ENCODE results near the gene DNASE1L1.

Gene DNASE1L1

DNA sequence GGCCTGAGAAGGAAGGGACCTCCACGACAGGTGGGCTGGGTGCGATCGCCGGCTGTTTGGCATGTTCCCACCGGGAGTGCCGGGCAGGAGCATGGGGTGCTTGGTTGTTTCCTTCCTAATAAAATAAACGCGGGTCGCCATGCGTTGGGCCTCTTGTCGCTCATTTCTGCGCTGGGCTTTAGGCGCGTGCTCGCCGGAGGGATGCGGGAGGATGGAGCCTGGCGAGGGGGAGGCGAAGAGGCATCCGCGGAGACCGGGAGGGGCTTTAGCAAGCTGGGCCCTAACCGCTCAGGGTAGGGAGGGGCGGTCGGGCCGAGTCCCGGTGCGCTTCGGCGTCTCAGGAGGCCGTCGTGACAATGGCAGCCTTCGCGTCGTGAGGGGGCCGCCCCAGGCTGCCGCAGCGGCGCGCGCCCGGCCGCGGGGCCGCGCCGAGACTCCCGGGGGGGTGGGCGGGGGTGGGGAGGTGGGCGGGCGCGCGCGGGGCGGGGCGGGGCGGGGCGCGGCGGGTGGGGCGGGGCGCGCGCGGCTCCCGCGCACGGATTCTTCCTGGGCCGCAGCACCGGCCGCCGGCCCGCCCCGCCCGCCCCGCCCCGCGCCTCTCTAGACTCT lies 27.4 kb upstream of the DNASE1L1 start:
- no peak for DNase-seq

DNA sequence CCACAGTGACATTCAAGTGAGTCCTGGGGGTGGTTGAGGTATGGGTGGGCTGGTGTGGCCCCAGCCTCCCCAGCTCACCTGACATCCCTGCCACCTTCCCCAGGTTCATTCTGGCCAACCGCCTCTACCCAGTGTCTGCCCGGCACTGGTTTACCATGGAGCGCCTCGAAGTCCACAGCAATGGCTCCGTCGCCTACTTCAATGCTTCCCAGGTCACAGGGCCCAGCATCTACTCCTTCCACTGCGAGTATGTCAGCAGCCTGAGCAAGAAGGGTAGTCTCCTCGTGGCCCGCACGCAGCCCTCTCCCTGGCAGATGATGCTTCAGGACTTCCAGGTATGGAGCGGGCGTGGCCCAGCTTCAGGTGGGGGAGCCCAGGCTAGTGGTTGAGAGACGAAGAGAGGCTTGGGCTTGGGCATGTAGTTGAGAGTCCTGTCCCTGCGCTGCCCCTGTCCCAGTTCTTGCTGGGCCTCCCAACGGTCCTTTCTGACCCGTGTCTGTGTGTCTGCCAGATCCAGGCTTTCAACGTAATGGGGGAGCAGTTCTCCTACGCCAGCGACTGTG lies 26.2 kb upstream of the DNASE1L1 start:
- no peak for DNase-seq

DNA sequence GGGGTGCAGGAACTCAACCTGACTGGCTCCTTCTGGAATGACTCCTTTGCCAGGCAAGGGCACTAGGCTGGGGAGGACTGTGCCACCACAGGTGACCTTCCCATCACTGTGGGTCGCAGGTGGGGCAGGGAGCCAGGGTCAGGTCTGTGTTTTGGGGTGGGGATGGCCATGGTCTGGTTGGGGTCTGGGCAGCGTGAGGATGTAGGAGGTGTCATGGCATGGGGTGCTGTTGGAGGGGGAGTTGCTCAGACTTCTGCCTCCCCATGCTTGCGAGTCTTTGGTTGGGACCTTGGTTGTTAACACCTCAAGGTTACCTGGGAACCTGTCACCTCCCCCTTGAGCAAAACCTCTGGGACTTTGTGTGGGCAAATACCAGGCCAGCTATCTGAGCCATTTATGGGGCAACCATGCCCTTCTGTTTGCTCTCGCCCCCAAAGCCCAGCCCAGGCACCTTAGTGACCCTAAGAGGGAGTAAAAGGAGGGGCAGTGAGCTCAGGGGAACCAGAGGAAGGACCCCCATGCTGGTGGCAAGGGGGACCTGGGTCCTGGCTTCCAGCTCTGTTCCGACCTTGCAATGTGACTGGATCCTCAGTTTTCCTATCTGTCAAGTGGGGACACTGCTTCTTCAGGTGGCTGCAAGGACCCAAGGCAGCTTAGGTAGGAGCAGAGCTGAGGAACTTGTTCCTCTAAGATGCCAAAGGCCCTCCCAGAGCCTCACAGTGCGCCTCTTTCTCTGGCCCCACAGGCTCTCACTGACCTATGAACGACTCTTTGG lies 25.5 kb upstream of the DNASE1L1 start:
- DNase-seq, result no peak

DNA sequence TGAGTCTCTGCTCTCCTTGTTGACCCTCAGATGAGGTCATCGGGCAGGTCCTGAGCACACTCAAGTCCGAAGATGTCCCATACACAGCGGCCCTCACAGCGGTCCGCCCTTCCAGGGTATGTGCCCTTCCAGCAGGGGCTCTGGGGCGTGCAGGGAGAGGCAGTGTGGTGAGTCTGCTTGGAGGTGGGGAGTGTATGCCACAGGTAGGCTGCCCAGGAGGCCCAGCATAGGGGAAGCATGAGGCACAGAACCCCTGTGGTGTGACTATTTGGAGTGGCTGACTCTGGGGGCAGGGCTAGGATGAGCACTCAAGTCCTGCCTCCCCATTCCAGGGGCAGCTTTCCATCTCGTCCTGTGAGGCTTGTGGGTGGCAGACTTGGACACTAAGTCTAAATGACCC lies 24.6 kb upstream of the DNASE1L1 start:
- no peak for DNase-seq

DNA sequence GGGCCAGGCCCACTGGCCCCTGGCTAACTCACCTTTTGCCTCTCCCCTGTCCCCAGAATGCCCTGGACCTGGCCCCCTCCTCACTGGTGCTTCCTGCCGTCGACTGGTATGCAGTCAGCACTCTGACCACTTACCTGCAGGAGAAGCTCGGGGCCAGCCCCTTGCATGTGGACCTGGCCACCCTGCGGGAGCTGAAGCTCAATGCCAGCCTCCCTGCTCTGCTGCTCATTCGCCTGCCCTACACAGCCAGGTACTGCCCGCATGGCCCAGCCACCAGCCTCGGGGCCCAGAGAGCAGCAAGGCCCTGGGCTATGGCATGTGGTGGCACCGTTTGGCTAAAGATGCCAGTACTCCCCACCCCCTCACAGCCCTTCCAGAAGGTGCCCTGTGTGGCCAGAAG lies 23.2 kb upstream of the DNASE1L1 start:
- no peak for DNase-seq

DNA sequence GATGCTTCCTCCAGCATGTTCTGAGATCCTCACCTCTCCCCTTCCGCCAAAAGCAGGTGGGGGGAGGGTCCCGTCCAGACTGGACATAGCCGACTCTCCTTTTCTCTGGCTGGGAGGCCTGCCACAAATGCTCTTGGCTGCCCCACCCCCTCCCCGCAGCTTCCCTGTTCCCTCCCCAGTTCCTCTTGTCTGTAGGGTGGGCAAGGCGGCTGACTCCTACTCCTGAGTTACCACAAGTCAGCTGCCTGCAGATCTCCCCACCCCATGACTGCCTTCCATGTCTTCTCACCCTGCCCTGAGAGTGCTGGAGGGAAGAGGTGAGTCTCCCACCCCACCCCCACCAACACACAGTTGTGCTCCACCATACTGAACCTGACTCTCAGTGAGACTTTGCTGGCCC lies 22.3 kb upstream of the DNASE1L1 start:
- DNase-seq, result no peak

DNA sequence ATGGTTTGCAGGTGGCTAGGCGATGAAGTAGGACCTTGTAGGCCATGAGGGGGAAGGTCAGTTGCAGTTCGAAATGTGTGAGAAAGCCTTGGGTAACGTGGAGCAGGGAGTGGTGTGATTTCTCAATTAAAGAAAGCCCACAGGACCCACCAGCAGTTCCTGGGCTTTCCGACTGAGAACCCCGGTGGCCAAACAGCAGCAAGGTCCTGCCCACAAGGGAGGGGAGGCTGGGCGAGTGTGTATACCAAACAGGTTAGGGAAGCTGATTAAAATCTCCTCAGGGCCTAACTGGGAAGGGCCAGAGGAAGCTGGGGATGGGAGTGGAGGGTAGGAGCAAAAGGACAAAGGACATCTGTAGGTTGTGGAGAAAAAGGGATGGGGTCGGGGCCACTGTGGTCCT lies 21.9 kb upstream of the DNASE1L1 start:
- DNase-seq, result no peak

DNA sequence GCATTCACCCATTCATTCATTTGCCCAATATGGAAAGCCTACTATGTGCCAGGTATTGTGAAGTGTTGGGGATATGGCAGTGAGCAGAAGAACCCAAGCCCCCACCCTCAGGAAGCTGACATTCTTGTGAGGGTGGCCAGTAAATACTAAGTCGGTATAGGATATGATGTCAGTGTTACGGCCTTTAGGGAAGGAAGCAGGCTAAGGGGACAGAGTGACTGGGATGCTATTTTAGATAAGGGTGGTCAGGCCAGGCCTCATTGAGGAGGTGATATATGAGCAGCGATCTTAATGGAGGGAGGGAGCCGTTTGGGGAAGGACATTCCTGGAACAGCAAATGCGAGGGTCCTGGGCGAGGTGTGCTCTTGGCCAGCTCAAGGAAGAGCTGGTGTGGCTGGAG lies 21.4 kb upstream of the DNASE1L1 start:
- DNase-seq, result no peak

DNA sequence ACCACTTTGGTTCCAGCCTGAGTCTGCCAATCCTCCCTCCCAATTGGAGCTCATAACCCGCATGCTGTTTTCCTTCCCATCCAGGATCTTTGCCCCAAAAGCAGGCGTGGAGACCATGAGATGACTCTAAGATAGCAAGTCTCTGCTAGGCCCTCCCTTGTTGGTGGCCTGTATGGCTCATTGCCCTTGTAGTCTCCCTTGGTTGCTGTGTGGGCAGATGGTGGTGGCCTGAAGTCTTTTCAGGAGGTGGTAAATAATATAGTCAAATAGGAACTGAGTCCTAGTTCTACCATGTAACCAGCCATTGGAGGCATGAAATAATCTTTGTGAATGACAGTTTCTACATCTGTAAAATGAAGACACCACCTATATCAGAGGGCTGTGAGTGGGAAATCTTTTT lies 20.7 kb upstream of the DNASE1L1 start:
- no peak for DNase-seq

DNA sequence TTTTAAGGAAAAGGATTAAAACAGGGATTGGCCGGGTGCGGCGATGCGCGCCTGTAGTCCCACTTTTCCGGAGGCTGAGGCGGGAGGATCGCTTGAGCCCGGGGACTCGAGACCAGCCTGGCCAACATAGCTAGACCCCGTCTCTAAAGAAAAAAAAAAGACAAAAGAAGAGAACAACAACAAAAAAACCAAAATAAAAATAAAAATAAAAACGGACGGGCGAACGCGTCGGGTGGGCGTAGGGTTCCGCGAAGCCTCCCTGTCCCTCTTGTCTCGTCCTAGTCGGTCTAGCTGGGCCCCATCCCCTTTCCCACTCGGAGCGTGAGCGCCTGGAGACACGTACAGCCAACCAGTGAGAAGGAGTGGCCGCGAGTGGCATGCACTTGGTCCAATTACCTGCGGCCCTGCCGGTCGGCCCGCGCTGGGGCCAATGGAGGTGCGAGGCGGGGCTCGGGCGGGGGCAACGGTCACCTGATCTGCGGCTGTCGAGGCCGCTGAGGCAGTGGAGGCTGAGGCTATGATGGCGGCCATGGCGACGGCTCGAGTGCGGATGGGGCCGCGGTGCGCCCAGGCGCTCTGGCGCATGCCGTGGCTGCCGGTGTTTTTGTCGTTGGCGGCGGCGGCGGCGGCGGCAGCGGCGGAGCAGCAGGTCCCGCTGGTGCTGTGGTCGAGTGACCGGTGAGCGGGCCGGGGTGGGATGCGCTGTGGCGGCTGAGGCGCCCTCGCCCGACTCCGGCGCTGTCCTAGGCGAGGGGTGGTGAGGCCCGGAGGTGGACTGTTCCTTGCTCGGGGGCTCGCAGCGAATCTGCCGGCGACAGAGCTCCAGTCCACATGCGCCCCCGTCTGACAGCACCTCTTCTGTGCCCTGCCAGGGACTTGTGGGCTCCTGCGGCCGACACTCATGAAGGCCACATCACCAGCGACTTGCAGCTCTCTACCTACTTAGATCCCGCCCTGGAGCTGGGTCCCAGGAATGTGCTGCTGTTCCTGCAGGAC lies 19.4 kb upstream of the DNASE1L1 start, which contains the start of gene ATP6AP1:
Gene ATP6AP1, plus strand, starts transcription at position 502 of the 996 bp plus-strand sequence. Its CDS starts 16 bp downstream, at position 518.
- no peak for DNase-seq

DNA sequence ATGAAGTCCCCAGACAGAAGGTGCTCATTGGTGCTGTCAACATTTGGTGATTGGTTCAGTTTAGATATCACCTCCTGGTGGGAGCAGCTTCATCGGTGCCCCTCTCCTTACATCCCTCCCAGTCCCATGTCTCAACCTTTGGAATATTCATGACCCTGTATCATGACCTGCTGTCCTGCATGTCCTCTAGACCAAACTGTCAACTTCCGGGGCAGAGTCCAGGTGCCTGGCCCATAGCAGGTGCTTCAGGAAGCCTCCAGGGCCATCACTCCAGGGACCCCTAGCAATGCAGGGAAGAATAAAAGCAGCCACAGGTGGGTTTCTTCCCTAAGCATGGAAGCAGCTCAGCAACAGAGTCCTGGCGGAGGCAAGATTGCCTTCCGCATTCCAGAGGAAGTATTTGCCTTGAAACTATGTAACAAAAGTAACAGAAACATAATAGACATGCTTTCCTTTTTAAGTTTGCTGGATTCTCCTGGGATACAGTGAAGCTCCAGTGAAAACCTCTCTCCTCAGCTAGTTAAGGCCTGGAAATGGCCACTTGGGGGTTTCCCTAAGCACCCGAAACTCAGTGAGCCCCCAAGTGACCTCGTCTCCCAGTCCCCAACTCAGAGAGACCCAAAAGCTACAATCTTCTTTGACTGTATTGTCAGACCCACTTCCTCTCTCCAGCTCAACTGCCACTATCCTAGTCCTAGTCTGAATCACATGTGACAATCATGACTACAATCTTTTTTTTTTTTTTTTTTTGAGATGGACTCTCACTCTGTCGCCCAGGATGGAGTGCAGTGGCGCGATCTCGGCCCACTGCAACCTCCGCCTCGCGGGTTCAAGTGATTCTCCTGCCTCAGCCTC lies 18.1 kb upstream of the DNASE1L1 start:
- no peak for DNase-seq

DNA sequence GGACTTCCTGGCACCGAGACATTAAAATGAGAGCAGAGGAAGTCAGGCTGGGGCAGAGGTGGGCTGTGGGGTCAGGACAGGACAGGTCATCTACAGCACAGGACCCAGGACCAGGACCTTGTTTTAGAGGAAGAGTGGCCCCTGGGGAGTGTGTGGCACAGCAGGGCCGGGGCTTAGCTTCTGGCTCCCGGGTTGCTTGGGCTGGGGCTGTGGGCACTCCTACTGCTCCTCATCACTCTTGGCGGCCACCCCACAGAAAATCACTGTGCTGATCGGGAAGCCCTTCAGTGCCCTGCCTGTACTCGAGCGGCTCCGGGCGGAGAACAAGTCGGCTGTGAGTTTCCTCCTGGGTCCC lies 11.3 kb upstream of the DNASE1L1 start:
- no peak for DNase-seq

DNA sequence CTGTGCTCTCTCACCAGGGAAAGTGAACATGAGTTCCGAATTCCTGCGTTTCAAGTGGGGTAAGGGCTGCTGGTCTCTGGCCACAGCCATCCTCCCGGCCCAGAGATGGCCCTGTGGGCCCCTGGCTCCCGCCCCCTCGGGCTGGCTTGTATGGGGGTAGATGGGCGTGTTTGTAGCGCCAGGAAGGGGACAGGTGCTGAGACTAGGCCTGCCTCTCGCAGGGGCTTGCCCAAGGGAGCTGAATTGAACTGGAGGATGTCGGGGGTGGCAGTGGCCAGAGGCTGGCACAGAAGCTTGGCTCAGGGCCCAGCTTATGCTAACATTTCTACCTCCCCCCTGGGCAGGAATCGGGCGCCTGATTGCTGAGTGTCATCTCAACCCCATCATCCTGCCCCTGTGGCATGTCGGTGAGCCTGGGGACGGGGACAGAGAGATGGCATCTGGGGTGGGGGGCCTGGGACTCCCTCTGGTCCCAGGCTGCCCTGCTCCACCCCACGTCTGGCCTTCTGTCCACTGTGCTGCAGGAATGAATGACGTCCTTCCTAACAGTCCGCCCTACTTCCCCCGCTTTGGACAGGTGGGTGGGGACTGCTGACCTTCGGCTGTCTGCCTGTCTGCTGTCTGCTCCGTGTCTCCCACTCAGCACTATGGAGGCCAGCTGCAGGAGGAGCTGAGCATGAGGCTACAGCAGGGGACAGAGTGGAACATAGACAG lies 10.8 kb upstream of the DNASE1L1 start:
- DNase-seq, result no peak

DNA sequence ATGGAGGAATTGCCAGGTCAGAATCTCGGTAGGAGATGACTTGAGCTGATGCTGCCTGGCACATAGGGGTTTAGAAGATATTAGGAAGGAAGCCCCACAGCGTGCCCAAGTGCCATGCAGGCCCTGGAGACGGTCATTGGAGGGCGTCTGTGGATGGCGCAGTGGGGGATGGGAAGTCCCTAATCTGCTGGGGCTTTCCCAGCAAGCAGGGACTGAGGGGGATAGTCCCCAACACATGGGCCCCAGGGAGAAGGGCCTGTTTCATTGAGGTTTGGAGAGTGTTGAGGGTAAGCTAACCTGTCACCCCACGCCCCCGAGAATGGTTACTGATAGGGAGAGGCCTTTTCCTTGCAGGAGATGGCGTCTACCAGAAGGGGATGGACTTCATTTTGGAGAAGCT lies 10.1 kb upstream of the DNASE1L1 start:
- DNase-seq, result no peak

DNA sequence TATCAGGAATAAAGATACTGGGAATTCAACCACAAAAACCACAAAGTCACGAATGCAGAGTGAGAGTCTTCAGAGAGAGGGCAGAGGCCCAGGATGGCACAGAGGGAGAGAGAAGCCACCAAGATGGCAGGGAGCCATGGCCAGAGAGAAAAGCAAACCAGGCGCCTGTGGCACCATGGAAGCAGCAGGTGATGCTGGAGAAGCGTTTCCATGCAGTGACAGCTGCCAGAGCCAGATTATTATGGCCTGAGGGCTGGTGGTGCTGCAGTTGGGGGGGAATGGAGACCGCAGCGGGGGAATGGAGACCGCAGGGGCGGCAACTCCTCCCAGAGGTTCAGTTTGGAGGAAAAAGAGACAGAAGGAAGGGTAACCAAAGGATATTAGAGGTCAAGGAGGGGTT lies 8.1 kb upstream of the DNASE1L1 start:
- no peak for DNase-seq

DNA sequence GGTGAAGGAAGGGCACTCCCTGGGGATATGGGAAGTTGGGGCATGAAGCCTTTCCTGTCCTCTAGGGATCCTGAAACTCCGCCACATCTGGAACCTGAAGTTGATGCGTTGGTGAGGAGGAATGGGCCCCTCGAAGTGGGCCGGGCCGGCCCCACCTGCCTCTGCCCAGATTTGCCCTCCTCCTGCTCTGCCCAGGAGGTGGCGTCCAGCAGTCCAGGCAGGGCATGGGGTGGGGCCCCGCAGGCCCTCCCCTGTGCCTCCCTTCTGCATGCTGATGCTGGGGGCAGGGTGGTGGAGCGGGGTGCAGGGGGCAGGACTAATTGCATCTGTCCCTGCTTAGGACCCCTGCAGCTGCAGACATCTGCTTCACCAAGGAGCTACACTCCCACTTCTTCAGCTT lies 4.1 kb upstream of the DNASE1L1 start:
- DNase-seq, result no peak

DNA sequence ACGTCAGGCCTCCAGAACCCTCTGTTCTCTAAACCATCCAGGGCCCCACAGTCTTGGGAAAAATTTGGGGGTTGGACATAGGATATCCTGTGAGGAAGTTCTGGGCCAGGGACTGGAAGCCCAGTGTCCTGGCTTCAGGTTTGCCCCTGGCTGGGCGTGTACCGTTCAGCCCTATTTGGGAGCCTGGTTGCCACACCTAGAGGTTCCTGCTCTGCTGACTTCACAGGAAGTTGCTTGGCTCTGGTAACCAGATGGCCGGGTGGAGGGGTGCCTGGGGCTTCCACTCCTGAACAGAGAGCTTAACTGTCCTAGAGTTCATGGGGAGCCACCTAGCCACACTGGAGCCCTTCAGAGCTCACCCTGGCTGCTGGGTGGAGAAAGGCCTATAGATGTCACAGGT lies 3.4 kb upstream of the DNASE1L1 start:
- DNase-seq, result no peak

DNA sequence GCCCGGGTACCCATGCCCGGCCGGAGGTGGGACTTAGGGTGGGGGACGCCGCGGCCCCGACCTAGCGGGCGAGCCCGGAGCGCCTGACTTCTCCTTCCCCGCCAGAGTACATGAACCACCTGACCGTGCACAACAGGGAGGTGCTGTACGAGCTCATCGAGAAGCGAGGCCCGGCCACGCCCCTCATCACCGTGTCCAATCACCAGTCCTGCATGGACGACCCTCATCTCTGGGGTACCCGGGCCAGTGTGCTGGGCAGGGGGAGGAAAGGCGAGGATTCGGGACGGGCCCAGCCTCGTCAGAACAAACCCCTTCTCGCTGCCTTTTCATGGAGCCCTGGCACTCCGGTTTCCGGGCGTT lies 2.9 kb upstream of the DNASE1L1 start:
- no peak for DNase-seq

DNA sequence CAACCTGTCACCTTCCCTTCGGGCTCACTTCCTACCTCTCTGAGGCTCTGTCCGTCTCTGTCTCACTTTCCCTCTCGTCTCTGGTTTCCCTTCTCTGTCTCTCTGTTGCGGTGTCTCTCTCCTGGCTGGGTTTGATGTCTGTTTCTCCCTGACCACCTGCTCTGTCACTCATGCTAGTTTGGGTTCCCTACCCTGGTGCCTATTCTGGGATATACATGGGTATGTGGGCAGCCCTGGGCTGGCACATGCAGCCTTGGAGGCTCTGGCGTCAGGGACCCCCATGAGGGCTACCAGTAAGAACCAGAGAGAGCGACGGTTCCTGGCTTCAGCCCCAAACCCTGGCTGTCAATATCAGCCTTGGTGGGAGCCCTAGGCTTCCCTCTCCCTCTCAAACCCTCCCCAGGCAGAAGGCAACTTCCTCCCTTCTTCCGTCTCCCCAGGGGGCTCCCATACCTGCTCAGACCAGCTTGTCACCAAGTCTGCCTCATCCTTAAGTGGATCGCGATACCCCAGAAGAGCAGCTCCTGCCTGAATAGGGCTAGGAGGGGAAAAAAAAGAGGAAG lies 314 bp downstream of the DNASE1L1 start:
- no peak for DNase-seq

DNA sequence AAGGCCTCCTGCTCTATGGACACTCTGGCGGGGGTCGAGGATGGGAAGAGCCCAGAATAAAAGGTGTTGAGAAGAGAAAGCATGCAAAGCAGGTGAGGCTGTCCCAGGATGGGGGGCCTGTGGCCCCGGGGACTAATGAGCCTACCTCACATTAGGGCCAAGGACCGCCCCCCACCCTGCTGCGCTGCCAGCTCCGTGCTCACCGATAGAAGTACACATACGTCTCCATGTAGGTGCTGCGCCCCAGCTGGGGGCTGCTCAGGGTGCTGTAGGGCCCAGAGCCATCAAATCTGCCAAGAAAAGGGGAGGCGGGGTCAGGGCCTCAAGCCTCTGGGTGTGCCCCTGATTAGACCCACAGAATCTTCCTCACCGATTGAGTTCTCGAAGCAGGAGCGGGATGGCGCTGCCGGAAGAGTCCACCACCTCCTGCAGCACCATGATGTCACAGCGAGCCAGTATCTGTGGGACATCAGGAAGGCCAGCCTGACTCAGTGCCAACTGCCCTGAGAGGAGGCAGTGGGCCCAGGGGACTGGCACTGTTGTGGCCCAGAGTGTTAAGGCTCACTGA lies 4.3 kb downstream of the DNASE1L1 start:
- no peak for DNase-seq

DNA sequence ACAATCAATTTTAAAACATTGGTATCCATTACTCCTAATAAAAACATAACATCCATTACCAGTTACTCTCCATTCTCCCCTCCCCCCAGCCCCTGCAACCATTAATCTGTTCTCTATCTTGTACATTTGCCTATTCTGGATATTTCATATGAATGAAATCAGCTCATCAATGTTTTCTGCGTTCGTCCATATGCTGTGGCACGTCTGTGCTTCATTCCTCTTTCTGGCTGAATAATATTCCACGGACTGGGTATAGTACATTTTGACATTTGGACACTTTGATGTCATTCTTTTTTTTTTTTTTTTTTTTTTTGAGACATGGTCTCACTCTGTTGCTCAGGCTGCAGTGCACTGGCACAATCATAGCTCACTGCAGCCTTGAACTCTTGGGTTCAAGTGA lies 5.2 kb downstream of the DNASE1L1 start:
- DNase-seq, result no peak
